Hepatocyte (in vitro differentiated cells): Measurements from ENCODE around the gene USP14.

Source experiments
- CTCF ChIP-seq: fragments of 200-600 bp; sonication (generic); IDR thresholded peaks from 2 replicates; pipeline ENCODE4 v1.5.1; 2016; ENCODE audit warnings: antibody characterized with exemption, mild to moderate bottlenecking; ENCODE audit not compliant: poor library complexity
- EZH2 ChIP-seq: fragments of 200-600 bp; sonication (generic); IDR thresholded peaks from 2 replicates; pipeline ENCODE4 v1.6.1; 2016; ENCODE audit warnings: antibody characterized with exemption, mild to moderate bottlenecking, borderline replicate concordance
- EZH2phosphoT487 ChIP-seq: fragments of 200-600 bp; sonication (generic); IDR thresholded peaks from one replicate; pipeline ENCODE4 v1.6.1; 2018; ENCODE audit warnings: antibody characterized with exemption, mild to moderate bottlenecking, low read depth, moderate library complexity; ENCODE audit not compliant: unreplicated experiment, severe bottlenecking

- TF ChIP-seq CTCF (no peak), EZH2 (no peak), EZH2phosphoT487 (no peak)
Measured at GRCh38 chr18:225745-226144, 67.4 kb downstream of the USP14 start.
